Left lobe of liver (tissue), 2 donors: ENCODE results near the gene GCN1. TPM values are rescaled to one million over a fixed set of nuclear protein-coding genes. Genes with fewer than 3 reads are reported as not detected.
"Not testable (repeated sequence)": the region's sequence is repeated elsewhere in the genome, so short reads cannot be mapped to it uniquely, and the experiment has no call there.

ENCODE experiments used
- ATAC-seq: fragments of 200-7000 bp; cut with Tn5 transposase; one replicate; pipeline ENCODE4 v1.9.1; 2020; ENCODE audit warnings: mild to moderate bottlenecking, moderate library complexity
- DNase-seq: peaks from one replicate; pipeline ENCODE4 v3.0.0-alpha.2; 2020; ENCODE audit warnings: low spot score
- total RNA-seq: library from RNA; stranded (reverse); gene quantifications from one replicate; pipeline ENCODE4 v1.2.1, GENCODE V29; 2021
- donor health status: DM: no; HTN: no; CAD: no; lungs with moderate emphysema.
- donor health status: DM: no; HTN: yes; CAD: no.

The GCN1 gene, protein sequence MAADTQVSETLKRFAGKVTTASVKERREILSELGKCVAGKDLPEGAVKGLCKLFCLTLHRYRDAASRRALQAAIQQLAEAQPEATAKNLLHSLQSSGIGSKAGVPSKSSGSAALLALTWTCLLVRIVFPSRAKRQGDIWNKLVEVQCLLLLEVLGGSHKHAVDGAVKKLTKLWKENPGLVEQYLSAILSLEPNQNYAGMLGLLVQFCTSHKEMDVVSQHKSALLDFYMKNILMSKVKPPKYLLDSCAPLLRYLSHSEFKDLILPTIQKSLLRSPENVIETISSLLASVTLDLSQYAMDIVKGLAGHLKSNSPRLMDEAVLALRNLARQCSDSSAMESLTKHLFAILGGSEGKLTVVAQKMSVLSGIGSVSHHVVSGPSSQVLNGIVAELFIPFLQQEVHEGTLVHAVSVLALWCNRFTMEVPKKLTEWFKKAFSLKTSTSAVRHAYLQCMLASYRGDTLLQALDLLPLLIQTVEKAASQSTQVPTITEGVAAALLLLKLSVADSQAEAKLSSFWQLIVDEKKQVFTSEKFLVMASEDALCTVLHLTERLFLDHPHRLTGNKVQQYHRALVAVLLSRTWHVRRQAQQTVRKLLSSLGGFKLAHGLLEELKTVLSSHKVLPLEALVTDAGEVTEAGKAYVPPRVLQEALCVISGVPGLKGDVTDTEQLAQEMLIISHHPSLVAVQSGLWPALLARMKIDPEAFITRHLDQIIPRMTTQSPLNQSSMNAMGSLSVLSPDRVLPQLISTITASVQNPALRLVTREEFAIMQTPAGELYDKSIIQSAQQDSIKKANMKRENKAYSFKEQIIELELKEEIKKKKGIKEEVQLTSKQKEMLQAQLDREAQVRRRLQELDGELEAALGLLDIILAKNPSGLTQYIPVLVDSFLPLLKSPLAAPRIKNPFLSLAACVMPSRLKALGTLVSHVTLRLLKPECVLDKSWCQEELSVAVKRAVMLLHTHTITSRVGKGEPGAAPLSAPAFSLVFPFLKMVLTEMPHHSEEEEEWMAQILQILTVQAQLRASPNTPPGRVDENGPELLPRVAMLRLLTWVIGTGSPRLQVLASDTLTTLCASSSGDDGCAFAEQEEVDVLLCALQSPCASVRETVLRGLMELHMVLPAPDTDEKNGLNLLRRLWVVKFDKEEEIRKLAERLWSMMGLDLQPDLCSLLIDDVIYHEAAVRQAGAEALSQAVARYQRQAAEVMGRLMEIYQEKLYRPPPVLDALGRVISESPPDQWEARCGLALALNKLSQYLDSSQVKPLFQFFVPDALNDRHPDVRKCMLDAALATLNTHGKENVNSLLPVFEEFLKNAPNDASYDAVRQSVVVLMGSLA (N-terminal part only)
- 42.7 TPM for total RNA-seq

DNA sequence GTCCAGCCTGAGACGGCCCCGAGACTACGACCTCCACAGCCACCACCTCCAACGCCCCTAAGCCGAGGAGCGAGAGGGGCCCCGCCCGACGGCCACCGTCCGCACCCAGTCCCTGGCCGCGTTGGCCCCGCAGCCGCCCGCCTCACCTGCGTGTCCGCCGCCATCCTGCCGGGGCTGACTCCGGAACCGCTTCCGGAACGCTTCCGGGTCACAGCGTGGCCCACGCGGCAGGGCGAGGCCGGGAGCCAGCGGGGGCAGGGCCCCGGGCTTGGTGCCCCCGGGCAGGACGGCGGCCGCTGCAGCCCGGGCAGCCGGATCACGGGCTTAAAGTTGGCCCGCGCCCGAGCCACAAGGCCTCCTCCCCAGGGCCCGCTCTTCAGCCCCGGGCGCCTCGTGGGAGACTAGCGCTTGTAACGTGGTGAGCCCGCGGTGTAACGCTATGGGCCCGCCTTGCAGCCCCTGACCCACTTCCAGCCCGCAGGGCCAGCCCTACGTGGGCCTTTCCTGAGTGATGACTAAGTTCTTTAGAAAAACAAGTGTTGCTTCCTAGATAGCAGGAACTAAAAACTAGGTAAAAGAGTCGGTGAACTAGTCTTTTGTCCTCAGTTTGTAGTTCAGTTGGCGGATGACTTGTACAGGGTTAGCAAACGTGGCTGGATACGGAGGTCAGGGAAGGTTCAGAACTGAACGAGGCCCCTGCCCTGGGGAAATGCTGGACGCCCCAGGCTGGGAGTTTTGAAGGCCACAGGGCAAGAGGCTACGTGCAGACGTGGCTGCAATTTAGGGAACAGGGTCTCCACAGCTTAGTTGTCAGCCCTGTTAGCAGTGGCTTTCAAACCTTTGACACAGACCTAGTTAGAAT is at the start of gene GCN1:
Gene GCN1, minus strand, starts transcription at position 182 of the 862 bp plus-strand sequence. Its CDS starts 18 bp downstream, at position 164.
- ATAC-seq (peak; percentile 96), DNase-seq (peak; percentile 91)

DNA sequence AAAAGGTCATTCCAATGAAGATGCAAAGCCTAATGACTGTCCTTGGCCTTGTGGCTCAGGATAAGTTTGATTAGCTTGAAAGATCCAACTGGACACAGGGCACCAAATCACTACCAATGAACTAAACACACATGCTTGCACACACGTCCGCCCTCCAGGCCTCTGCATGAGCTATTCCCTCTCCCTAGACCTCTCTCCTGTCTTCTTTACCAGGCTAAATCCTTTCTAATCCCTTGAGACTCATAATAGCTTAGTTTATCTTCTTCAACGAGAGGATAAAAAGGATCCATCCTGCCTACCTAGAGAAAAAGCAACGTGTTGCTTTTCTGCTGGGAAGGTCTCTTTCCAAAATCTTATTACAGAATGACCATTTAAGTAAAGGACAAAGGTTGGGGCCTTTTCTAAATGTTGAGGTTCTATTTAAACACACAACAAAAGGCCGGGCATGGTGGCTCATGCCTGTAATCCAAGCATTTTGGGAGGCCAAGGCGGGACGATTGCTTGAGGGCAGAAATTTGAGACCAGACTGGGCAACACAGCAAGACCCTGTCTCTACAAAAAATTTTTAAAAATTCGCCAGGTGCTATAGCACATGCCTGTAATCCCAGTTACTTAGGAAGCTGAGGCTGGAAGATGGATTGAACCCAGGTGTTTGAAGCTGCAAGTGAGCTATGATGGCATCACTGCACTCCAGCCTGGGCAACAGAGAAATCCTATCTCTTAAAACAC is 48.6 kb upstream of the GCN1 start:
- no peak for DNase-seq
- ATAC-seq: no peak

DNA sequence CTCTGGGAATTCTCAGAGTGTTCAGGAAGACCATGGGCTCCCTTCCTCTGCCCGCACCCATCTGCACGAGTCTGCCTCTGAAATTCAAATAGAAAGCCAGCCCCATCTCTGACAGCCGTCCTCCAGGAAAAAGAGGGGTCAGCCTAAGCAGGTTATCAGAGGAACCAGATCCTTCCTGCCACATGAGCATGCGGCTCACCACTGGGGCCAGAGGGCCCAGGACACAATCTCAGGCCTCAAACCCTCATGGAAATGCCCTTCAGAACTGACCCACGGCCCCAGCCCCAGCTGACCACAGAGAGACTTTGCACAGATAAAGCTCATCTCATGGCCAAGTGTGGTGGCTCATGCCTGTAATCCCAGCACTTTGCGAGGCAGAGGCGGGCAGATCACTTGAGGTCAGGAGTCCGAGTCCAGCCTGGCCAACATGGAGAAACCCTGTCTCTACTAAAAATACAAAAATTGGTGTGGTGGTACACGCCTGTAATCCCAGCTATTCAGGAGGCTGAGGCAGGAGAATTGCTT is 47.8 kb upstream of the GCN1 start:
- DNase-seq (peak; percentile 68), ATAC-seq (peak; percentile 78)

DNA sequence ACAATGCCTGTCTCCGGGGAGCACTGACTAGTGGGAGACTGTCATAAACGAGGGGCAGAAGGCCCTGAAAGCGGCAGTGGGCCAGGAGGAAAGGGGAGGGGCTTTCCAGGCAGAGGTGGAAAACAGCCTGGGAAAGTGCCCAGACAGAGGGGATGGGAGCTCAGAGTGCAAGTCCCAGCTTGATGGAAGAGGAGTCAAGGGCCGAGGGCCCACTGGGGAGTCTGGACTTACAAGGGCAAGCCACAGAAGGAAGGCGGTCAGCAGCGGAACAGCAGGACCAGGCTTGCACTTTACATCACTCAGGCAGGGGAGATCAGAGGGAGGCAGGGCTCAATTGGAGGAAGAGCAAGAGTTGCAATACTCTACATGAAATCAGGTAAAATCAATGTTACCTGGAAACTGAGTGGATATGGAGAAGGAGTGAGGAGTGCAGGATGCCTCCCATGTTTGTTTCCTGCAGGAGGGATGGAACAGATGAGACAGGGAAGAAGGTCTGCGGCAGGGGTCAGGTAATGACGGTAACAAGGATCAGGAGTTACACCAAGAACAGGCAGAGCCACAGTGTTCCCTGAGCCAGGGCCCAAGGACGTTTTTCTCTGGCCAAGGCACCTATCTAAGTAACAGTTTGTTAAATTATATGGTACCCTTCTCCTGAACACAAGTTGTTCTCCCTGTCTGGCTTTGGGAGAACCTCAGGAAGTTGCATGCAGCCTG is 47.2 kb upstream of the GCN1 start:
- DNase-seq (no peak), ATAC-seq (no peak)

DNA sequence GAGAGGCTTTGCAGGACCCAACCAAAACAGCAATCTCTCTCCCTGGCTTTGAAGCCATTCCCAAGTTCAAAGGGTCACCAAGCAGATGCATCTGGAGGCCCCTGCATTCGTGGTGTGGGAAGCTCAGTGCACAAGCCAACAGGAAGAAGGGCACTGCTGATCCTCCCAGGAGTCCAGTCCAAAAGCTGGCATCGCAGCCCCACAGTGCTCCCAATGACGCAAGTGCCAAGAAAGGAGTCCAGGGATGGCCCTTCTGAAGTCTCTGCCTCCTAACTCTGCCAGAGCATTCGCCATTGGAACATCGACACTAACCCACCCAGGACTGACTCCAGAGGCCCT is 45.9 kb upstream of the GCN1 start:
- no peak for ATAC-seq
- no peak for DNase-seq

DNA sequence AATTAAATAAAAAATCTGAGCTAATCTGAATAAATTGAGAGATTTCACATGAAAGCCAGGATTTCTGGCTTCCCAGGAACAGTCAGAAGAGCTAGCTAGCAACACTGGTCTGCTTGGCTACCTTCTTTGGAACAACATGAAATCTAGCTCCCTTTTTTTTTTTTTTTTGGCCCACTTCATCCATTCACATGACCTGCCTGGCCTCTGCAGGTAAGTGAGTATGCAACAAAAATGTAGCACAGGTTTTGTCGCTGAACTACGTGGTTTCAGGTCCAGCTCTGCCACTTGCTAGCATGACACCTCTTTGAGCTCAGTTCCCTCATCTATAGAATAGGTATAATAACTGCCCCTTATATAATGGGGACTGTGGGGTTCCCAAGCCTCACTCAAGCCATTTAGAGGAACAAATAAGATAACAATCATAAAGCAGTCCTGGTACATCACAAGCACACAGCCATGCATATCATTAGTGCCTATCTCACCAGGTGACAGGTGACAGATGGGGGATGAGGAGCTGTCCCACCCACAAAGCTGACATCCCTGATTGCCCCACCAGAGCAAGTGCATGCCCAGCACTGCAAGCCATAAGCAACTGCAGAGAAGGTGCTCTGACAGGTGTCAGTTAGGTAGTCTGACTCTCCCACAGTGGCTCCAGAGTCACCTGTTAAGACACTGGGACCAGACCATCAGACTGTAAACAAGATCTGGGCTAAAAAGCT is 45.4 kb upstream of the GCN1 start:
- no peak for DNase-seq

DNA sequence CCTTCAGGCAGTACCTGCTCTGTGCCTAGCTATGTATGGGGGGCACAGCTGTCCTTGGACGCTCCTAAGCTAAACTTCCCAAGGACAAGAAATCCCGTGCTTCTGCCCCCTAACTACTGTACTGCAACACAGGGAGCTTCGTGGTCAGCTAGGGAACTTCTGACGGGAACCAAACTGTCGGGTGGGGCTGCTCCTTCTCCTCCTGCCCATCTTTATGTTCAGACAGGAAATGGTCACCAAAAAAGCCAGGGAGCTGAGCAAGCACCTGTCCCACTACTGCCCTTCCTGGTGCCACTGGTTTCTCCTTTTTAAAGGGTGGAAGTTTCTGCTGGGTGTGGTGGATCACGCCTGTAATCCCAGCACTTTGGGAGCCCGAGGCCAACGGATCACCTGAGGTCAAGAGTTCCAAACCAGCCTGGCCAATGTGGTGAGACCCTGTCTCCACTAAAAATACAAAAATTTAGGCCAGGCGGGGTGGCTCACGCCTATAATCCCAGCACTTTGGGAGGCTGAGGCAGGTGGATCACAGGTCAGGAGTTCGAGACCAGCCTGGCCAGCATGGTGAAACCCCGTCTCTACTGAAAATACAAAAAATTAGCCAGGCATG is 44.4 kb upstream of the GCN1 start:
- ATAC-seq (no peak), DNase-seq (no peak)

More for the DNA sequence above, 45.4 kb upstream of the GCN1 start:
- ATAC-seq: no peak

DNA sequence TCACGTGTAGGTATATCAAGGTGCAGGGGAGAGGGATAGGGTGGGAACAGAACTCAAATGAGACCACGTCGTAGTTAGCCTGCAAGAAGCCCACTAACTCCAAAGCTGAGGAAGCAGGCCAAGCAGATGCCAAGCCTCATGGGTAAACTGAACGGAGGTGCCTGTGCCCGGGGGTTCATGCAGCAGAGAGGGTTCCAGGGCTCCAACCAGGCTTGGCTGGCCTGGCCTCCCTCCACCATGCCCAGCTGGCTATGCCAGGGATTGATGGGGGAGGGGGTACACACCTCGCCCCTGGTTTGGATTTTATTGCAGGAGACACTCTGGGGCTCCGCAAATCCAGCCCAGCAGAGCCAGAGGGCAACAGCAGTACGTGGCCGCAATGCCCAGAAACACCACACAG is 43.7 kb upstream of the GCN1 start:
- DNase-seq: no peak
- no peak for ATAC-seq

DNA sequence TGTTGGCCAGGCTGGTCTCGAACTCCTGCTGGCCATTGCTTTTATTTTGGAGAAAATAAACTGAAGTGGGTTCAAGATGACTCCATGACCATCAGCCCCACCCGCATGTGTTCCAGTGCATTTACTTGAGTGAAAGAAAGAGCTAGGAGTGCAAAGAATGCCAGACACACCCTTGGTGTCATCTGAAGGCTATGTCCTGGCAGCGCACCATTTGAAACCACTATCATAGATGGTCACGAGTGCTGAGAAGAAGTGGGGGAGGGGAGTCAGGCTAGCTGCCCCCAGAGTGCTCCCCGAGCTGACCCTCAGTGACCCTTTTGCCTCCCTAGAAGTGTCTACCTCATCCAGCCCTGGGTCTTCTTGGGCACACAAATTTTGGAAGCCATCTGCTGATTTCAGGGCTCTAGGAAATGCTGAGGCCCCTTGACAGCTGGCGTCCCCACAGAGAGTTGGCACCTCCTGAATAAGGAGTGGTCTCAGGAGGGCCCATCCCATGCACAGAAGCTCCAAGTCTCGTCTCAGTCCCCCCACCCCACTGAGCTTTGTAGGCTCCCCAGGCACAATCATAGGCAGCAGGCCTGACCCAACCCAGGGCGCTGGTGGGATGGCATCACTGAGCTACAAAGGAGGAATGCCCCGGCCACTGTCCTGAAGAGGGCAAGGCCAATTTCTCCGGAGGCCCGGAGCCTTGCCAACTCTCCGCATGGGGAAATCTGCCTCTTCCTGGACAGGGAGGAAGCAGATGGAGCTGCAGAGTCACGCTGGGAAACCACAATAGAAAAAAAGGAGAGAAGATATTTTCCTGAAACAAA is 43.1 kb upstream of the GCN1 start:
- no peak for ATAC-seq
- no peak for DNase-seq

DNA sequence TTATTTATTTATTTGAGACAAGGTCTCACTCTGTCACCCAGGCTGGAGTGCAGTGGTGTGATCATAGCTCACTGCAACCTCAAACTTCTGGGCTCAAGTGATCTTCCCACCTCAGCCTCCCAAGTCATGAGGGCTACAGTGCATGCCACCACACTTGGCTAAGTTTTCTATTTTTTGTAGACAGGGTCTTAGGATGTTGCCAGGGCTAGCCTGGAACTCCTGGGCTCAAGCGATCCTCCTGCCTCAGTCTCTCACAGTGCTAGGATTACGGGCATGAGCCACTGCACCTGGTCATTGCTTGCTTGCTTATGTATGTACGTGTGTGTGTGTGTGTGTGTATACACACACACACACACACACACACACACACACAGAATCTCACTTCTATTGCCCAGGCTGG is 42.3 kb upstream of the GCN1 start:
- ATAC-seq, DNase-seq: not testable (repeated sequence)

DNA sequence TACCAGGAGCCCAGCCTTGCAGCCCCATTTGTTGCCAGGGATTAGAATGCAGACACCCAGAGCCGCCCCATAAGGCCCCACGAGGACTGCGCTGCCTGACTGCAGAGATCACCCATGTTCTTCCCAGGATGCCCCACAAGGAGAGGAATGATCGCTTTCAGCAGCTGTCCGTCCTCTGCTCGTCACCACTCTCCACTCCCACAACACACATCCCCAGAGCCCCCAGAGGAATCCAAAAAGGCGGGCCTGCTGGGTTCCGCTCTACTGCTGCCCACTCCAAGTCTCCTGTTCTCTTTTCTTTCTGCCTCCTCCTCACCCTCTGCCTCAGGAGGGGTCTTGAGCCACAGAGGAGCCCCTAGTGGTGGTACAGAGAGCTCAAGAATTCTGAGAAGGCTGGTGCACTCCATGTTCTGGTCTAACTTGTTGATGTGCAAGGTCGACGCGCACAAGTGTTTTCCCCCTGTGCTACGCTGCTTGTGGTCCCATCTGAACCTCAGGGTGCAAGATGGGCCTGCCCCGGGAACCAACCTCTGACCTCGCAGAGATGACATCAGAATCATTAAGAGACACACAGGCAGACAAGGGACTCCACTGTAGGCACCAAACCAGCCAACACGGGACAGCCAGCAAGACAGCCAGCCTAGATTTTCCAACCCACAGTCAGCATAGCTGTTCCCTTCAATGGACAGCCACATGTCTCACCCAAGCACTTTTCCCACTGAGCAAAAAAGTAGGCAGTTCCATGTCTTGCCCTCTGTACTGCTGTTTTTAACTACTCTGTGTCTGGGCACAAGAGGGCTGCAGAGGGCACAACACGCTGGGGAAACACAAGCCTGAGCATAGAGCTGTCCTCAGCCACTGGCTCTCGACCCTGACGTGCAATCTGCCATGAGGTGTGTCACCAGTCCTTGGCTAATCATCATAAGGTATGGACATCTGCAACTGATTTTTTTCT is 41.1 kb upstream of the GCN1 start:
- DNase-seq (no peak), ATAC-seq (no peak)

DNA sequence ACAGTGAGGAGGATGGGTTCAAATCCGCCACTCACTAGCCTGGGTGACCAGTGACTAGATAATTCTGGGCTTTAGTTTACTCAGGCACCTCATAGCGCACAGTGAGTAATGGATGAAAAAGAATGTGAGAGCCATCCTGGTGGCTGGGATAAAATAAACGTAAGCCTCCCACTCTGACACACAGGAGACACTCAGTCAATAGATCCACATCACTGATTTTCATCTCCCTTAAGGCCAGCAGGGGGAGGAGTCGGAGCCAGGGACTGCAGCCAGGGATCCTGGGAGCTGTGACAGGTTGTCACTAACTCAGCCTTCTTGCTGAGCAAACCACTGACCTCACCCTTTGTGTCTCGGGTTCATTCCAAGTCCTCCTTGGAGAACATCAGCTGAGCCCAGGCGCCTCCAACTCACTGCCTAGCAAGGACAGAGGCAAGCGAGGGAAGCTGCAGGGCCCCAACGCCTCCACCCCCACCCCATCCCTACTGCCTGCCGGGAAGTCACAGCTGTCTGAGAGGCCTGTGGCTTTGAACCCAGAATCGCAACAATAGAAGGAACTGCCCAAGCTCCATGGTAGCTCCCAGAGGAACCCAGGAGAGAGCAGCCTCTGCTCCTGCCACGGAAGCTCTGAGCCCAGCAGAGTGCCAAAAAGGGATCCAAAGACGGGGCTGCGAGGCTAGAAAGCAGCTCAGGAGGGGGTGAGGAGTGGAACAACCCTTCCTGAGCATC is 40.3 kb upstream of the GCN1 start:
- DNase-seq: peak; percentile 75
- peak; percentile 87 for ATAC-seq

DNA sequence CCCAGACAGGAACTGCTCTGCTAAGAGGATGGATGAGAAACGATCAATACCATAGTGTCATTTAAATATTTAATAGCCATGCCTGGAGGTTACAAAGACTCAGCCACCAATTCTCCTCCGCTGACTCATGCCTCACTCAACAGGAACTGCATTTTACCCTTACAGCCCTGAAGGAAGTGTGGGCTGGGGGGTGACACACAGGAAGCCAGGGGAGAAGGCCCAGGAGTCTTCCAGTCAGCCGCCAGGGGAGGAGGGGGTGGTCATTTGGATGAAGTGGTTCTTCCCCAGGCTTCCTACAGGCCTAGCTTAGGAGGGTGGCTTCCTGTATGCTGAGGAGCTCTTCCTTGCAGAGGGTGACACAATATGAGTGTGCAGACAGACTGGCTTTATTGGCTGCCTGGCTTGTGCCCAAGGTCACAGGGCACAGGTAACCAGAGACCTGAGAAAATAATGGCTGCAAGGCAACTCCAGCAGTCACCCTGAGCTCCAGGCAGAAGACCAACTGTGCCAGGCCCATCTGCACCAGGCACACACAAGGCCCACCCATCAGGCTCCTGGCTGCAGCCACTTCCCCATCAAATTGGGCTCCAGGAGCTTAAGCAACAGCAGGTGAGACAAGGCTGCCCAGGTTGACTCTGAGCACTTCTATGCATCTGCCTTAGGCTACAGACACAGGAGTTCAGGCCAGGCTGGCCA is 36.9 kb upstream of the GCN1 start:
- DNase-seq: no peak
- ATAC-seq: peak; percentile 13

DNA sequence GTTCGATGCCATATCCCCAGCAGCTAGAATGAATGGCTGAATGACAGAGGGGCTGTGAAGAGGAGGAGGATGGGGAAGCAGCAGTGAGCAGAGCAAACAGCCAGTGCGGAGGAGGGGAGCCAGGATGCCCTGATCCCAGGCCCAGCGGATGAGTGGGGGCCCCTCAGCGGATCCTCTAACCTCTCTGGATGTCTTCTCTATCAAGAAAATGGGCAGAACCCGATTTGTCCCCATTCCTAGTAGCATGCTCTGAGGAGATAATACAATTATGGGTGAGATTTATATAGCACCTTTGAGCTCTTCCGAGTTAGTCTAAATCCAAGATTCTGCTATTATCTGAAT is 36.4 kb upstream of the GCN1 start:
- DNase-seq: no peak
- no peak for ATAC-seq
